GM13977 (cell line): ENCODE results near the gene KCND3.

Experiments
- DNase-seq: peaks from one replicate; pipeline ENCODE4 v3.0.0; 2012; ENCODE audit warnings: low spot score
- in situ Hi-C: fragments of 300-500 bp; cut with MboI; formaldehyde crosslinking; loops from one replicate; pipeline ENCODE4 v1.12.0; 2022; ENCODE audit warnings: low sequenced_read_pairs, low pct_unique_long_range_greater_than_20kb, mixed read lengths, inconsistent platforms; ENCODE audit not compliant: unreplicated experiment
- TF ChIP-seq, protein P1 (sequence below): IDR thresholded peaks from 2 replicates; pipeline ENCODE4 v1.5.1; 2012; ENCODE audit warnings: mild to moderate bottlenecking, control low read depth; ENCODE audit not compliant: insufficient read depth; ENCODE audit errors: extremely low read depth, missing control alignments

The KCND3 gene

GRCh38 chr1:111855260-111855659, 134.2 kb downstream of the KCND3 start:
- in situ Hi-C loops, result no loop called here
- DNase-seq, result no peak
- TF ChIP-seq, protein P1, sequence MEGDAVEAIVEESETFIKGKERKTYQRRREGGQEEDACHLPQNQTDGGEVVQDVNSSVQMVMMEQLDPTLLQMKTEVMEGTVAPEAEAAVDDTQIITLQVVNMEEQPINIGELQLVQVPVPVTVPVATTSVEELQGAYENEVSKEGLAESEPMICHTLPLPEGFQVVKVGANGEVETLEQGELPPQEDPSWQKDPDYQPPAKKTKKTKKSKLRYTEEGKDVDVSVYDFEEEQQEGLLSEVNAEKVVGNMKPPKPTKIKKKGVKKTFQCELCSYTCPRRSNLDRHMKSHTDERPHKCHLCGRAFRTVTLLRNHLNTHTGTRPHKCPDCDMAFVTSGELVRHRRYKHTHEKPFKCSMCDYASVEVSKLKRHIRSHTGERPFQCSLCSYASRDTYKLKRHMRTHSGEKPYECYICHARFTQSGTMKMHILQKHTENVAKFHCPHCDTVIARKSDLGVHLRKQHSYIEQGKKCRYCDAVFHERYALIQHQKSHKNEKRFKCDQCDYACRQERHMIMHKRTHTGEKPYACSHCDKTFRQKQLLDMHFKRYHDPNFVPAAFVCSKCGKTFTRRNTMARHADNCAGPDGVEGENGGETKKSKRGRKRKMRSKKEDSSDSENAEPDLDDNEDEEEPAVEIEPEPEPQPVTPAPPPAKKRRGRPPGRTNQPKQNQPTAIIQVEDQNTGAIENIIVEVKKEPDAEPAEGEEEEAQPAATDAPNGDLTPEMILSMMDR, result no peak

- no peak for DNase-seq
- TF ChIP-seq, protein P1, result no peak
- in situ Hi-C loops, result no loop called here
Observed at GRCh38 chr1:111852261-111852721, 137.2 kb downstream of the KCND3 start.

- in situ Hi-C loops, result no loop called here
- no peak for DNase-seq
- TF ChIP-seq, protein P1, result no peak
Observed at GRCh38 chr1:111851552-111851951, 137.9 kb downstream of the KCND3 start.

DNA sequence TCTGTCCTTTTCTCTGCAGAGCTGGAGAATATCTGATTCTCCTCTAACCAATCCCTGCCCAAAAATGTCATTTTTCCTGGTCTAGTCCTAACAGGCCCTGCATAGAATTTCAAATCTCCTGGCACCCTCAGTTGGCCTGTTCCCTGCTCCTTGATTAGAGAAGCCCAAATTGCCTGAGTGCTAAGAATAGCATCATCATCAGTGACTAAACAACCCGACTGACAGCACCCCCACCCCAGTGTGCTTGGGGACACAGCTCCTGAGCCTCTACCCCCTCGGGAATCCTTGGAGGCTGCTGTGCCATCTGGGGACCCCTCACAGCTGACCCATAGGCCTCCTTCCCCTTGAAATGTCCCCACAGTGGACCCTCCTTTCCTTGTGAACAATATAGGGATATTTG, 139.4 kb downstream of the KCND3 start:
- in situ Hi-C loops, result no loop called here
- TF ChIP-seq, protein P1, result no peak

DNA sequence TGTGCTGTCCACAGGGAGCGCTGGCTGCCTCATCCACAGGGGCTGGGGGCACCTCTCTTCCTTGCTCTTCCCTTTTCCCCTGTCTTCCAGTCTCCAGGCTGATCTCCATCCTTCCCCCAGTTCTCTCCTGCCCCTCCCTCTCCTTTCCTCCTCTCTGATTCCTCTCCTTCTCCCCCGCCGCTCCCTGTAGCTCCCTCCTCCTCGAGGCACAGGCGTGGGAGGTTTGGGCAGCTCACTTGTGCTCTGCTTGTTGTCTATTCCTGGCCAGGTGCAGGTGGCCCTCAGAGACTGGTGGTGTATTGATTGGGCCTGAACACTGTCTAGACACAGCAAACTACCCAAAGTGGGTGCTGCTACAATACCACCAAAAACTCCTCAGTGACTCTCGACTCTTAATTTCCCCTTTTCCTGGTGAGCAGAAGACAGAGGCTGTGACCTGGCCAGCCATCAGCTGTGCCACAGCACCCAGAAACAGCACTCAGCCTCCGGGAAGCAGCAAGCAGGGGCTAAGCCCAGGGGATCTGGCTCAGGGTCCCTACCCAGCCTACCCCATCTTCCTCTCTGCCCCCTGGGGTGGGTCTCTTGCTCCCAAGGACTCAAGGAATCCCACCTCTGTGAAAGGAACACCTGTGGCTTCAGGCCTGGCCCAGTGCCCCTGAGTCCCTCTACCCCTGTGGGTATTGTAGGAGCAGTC, 140.5 kb downstream of the KCND3 start:
- in situ Hi-C loops, result no loop called here
- TF ChIP-seq, protein P1, result no peak
- no peak for DNase-seq

More for the DNA sequence above, 139.4 kb downstream of the KCND3 start:
- no peak for DNase-seq

DNA sequence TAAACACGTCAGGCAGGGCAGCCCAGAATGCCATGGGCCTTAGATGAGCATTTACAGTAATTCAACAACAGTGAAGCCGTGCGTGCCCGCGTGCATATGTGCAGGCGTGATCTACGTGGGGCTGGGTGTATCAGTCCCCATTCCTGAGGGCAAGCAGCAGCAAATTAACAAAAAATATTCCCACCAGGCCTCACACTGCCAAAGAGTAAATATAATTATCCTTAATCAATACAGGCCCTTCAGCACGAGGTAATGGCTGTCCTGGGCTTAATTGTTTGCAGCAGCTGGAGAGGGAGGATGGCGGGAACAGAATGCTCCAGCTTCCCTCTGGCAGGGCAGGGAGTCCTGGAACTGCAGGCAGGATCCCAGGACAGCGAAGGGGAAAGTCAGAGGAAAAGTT, 142.0 kb downstream of the KCND3 start:
- TF ChIP-seq, protein P1, result no peak
- in situ Hi-C loops, result no loop called here
- DNase-seq, result no peak
